ENCODE measurements around the gene TUBA1A. TPM values are rescaled to one million over a fixed set of nuclear protein-coding genes. Genes with fewer than 3 reads are reported as not detected.

The TUBA1A gene
- total RNA-seq = 100 to 1,000 TPM in 3 of 4 donors, 10 to 100 TPM in 1; 51.6 to 213 (median 132) TPM

DNA sequence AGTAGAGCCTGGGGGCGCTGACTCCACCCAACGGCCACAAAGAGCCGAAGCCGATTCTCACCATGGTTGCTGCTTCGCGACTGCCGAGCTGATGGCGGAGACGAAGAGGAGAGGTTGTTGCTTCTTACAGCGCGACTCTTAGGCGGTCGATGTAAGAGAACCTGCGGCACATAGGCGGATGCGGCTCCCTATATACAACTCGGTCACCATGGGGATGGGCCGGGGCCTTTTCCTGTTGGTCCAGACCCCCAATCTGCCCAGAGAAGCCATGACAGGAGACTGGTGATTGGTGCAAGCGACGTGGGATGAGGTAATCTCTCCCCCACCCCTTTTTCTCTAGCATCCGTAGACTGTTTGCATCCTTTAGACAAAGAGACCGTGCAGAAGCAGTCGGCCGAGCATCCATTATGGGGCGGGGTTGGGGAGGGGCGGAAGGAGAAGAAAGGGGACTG lies at the start of gene TUBA1A:
TSS of gene TUBA1A (minus strand) at position 165 of the 452 bp plus-strand sequence. CDS start at position 64, 101 bp downstream.
- TF ChIP-seq, protein P1, sequence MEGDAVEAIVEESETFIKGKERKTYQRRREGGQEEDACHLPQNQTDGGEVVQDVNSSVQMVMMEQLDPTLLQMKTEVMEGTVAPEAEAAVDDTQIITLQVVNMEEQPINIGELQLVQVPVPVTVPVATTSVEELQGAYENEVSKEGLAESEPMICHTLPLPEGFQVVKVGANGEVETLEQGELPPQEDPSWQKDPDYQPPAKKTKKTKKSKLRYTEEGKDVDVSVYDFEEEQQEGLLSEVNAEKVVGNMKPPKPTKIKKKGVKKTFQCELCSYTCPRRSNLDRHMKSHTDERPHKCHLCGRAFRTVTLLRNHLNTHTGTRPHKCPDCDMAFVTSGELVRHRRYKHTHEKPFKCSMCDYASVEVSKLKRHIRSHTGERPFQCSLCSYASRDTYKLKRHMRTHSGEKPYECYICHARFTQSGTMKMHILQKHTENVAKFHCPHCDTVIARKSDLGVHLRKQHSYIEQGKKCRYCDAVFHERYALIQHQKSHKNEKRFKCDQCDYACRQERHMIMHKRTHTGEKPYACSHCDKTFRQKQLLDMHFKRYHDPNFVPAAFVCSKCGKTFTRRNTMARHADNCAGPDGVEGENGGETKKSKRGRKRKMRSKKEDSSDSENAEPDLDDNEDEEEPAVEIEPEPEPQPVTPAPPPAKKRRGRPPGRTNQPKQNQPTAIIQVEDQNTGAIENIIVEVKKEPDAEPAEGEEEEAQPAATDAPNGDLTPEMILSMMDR (IDR thresholded peaks at IDR 0.05; ENCODE audit: low read depth) = no peak

DNA sequence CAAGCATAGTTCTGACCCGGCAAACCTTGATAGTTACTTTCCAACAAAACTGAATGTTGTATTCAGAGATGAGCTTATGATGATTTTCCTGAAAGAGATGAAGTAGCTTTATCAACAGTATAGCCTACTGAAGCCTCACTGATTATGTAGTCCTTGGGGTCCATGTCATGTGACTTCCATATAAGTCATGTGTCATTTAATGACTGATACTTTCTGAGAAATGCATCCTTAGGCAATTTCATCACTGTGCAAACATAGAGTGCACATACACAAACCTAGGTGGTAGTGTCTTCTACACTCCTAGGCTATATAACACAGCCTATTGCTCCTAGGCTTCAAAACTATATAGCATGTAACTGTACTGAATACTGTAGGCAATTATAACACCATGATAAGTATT lies 47.5 kb upstream of the TUBA1A start:
- TF ChIP-seq, protein P1 (IDR thresholded peaks at IDR 0.05; ENCODE audit: low read depth) = no peak

DNA sequence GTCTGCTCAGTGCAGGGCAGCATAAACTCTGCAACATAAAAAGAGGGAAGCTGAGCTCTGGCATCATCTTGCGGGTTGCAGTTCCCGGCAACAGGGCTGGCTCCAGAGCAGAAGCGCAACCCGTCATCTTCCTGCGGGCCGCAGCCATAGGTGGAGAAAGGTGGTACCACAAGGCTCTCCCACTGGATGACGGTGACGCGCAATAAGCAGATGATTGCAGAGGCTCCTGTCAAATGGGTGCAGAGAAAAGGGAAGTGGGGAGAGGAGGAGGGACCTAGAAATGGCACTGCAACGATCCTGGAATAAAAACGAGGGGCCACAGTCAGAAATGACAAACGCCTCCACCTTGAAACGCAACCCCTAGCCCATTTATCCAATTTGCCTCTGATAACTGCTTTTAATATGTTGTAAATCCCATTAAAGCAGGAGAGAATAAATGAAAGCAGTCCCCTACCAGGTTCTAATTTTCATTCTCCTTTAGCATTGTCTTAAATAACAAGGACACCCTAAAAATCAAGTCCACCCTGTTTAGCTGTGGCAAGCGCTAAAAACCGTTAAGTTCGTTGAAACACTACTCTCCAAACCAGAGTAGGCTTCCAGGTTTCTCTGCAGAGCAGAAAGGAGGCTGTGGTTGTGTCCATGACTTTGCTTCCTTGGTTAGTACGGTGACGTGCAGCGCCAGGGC lies 45.1 kb upstream of the TUBA1A start:
- TF ChIP-seq, protein P1 (IDR thresholded peaks at IDR 0.05; ENCODE audit: low read depth) = no peak

DNA sequence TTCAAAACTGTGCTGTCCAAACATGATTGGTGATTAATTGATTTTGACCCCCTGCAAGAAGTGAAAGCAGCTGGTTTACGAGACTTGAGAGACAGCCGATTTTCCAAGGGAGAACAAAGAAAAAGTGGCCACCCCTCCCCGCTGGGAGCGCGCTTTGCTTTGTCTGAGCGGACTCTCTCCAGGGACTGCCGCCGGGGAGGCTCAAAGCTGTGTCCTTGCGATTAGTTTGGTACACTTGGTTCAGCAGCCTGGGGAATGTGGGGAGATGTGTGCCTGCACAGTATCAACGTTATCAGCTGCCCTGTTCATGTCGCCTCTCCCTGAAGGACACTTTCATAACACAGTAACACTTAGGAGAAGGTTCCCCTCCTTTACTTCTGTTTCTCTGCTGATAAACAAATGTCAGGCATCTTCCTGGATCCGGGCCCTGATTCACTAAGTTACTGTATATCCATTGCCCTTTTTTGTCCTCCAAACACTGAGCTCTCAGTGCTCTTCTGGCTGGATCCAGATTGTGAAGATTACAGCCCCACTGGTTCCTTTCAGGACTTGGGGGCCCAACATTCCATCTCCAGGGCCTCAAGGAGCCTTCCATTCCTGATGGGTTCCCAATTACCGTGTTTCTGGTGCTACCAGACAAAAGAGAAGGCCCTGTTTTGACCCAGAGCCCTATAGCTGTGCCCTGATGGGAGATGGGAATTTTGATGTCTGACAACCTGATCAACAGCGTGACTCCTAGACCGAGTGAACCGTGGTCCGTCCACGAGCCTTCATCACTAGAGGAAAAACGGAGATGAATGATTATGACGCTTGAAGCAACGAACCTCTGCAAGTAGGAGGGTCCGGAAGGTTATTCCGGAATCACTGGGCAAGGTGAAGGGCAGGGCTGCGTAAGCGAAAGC lies 44.3 kb upstream of the TUBA1A start:
- TF ChIP-seq, protein P1 (IDR thresholded peaks at IDR 0.05; ENCODE audit: low read depth) = no peak

DNA sequence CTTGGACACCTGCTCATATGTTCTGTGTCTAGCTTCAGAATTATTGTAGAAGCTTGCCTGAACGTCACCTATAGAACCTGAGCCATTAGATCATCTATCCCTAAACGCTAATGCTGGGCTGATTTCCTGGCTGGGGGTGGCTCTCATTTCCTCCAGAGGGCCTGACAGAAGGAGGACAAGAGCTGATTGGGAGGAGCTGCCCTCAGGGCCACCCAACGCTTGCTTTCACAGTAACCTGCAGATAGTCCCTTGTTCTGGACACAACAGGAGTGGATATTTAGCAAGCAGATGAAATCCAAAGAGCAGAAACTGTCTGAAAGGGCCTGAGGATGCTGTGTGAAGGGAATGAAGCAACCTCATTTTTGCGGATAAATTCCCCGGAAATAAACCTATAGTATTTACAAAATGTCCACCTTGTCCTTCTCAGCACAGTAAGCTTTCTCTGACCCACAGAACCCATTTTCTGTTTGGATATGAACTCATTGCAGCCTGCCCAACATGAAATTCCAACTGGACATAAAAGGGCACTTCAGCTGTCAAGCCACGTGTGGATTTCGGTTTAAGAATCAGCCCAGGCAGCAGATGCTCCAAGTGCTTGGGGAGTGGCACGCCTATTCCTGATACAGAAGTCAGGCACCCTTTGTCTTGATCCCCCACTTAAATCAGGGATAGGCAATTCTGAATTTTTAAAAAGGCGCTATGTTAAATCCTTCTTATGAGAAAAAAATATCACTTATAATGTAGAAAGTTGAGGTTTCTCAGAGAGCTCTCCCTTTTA lies 43.2 kb upstream of the TUBA1A start:
- TF ChIP-seq, protein P1 (IDR thresholded peaks at IDR 0.05; ENCODE audit: low read depth) = no peak

DNA sequence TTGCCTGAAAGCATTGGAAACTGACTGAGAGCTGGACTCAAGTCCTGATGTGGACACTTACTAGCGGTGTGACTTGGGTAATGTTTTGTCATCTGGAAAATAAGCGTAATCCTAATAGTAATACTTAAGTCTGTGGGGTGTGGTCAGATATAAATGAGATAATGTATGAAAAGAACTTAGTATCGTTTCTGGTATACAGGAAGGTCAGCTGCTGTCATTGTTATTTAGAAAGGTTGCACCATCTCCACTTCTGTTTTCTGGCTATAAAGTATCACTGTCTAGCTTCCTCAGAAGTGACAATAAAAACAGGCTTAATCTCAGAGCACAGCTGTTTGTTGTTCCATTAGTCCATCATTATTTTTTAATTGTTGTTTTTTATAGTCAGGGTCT lies 41.9 kb upstream of the TUBA1A start:
- TF ChIP-seq, protein P1 (IDR thresholded peaks at IDR 0.05; ENCODE audit: low read depth) = no peak

All from subcutaneous adipose tissue (tissue), 4 donors.